ENCODE measurements around the gene SPPL2A.
"Not testable (repeated sequence)": the region's sequence is repeated elsewhere in the genome, so short reads cannot be mapped to it uniquely, and the experiment has no call there.

Gene SPPL2A, protein sequence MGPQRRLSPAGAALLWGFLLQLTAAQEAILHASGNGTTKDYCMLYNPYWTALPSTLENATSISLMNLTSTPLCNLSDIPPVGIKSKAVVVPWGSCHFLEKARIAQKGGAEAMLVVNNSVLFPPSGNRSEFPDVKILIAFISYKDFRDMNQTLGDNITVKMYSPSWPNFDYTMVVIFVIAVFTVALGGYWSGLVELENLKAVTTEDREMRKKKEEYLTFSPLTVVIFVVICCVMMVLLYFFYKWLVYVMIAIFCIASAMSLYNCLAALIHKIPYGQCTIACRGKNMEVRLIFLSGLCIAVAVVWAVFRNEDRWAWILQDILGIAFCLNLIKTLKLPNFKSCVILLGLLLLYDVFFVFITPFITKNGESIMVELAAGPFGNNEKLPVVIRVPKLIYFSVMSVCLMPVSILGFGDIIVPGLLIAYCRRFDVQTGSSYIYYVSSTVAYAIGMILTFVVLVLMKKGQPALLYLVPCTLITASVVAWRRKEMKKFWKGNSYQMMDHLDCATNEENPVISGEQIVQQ

DNA sequence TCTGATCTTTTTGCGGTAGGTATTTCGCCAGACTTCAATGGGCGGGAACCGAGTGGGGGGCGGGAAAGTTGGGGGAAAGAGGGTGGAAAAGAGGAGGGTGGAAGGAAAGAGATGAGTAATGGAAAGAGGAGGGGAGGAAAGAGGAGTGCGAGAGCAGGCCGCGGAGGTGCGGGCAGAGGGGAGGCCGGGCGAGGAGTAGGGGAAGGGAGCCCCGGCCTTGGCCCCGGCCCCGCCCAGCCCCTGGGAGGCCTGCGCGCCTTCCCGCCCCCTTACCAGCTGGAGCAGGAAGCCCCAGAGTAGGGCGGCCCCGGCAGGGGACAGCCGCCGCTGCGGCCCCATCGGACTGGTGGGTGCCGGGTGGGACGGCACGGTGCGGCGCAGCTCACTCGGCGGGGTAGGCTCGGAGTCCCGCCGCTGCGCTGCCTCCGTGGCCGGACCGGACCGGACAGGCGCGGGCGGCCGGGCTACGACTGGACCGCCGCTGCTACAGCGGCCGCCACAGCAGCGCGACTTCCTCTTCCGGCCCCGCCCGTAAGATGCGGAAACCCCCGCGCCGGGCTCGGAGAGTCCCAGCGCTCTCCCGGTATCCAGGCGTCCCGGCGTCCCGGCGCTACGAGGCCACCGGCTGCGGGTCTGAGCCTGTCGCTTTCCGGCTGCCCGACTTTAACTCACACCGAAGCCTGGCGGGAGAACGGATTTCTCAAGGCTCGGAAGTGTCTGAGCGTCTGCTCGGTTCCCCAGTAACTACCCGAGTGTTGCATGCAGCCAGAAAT lies at the start of gene SPPL2A:
TSS of gene SPPL2A (minus strand) at position 512 of the 773 bp plus-strand sequence. CDS start at position 339, 173 bp downstream.
- DNase-seq, result peak; percentile 91

DNA sequence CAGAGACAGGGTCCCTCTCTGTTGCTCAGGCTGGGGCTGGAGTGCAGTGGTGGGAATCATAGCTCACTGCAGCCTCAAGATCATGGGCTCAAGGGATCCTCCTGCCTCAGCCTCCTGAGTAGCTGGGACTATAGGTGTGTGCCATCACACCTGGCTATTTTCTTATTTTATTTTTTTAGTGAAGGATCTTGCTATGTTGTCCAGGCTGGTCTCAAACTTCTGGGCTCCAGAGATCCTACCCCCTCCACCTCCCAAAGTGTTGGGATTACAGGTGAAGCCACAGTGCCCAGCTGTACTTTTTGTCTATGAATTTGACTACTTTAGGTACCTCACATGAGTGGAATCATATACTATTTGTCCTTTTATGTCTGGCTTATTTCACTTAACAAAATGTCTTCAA lies 49.1 kb upstream of the SPPL2A start:
- DNase-seq, result no peak

DNA sequence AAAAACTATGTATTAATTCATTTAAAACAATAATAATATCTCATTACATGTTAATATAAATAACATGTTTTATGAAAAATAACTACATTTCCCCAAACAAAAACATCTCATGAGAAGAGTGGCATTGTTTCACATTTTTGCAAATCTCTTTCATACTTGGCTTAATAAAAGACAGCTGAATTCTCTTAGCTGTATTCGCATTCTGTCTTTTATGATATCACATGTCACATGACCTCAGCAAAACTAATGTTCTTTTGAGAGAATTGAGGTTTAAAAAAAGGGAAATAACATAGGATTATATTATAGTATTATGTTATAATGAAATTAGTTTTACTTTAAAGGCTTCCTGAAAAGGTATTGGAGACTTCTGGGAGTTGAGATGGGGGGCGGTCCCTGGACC lies 48.4 kb upstream of the SPPL2A start:
- peak; percentile 47 for DNase-seq

DNA sequence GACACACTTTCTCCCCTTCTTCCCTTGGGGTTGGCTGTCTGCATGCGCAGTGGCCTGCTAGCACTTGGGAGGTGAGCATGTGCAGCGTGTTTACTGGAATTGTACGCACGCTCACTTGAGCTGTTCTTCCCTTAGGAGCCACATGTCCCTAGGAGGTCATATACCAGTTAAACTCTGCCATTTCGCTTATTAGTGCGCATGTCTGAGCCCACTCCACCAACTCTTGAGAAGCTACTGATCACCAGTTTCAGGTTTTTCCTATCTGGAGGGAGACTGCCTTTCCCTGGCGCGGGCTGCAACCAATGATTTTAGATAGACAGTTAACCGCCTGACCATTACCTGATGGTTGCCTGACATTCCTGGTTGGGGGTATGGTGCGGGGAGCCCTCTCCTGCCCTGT lies 47.6 kb upstream of the SPPL2A start:
- DNase-seq, result no peak

DNA sequence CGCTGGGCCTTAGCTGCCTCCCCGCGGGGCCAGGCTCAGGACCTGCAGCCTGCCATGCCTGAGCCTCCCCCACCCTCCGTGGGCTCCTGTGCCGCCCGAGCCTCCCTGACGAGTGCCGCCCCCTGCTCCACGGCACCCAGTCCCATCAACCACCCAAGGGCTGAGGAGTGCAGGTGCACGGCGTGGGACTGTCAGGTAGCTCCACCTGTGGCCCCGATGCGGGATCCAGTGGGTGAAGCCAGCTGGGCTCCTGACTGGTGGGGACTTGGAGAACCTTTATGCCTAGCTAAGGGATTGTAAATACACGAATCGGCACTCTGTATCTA lies 46.6 kb upstream of the SPPL2A start:
- DNase-seq, result not testable (repeated sequence)

DNA sequence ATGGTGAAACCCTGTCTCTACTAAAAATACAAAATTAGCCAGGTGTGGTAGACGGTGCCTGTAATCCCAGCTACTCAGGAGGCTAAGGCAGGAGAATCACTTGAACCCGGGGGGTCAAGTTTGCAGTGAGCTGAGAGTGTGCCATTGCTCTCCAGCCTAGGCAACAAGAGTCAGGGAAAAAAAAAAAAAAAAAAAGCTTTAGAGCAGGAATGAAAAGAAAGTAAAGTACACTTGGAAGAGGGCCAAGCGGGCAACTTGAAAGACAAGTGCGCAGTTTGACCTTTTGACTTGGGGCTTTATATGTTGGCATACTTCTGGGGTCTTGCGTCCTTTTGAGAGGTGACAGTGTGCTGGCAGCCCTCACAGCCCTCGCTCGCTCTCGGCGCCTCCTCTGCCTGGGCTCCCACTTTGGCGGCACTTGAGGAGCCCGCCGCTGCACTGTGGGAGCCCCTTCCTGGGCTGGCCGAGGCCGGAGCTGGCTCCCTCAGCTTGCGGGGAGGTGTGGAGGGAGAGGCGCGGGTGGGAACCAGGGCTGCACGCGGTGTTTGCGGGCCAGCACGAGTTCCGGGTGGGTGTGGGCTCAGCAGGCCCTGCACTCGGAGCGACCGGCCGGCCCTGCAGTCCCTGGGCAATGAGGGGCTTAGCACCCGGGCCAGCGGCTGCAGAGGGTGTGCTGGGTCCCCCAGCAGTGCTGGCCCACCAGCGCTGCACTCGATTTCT lies 46.1 kb upstream of the SPPL2A start:
- DNase-seq, result not testable (repeated sequence)

DNA sequence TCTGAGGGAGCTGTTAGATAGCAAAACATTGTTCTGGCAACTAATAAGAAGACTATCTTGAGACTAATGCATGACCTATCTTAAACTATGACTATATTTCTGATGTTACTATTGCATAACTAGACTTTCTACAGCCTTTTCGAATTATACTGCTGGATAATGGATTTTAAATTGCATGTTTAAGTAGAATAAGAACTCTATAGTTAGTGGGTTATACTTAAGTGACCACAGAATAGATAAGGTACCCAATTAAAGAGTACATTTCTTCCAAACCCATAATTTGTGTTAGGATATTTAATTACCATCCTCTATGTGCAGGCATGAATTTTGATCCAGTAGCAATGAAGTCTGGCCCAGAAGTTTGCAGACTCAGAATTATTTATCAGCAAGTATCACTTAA lies 44.6 kb upstream of the SPPL2A start:
- no peak for DNase-seq

DNA sequence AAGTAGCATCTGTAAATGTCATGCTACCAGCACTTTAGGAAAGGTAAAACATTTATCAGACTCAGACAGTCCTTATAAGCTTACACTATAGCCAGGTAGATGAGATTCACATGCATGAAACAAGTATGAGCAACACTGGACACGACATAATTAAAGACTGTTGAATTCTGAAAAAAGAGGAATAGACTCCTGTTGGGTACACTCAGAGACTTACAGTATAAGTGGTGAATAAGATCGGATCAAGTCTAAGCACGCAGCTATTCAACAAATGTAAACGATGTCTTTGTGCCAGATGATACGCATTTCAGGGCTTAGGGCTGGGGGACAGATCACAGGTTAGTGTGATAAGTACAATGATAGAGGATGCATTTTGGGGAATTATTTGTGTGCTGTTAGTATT lies 43.2 kb upstream of the SPPL2A start:
- DNase-seq, result no peak

DNA sequence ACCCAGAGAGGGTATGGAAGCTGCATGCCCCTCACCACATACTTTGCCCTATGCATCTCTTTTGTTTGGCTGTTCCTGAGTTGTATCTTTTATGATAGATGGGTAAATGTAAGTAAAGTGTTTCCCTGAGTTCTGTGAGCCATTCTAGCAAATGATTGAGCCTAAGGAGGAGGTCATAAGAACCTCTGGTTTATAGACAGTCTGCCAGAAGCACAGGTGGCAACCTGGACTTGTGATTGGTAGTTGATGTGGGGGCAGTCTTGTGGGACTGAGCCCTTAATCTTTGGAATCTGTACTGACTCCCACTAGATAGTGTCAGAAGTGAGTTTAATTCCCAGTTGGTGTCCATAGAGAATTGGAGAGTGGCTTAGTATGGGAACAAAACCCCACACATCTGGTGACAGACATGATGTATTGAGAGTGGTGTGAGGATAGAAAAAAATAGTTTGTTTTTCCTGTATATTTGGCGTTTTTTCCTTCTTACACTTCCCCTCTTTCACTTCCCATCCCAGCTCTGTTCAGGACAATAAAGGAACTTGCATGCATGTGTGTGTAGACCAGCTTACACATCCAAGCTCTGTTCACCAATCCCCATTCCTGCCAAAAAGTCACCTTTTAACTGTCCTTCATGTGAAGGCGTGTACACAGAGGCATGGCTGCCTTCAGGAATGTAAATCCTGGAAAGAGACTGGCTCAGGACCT lies 38.1 kb upstream of the SPPL2A start:
- DNase-seq, result no peak

DNA sequence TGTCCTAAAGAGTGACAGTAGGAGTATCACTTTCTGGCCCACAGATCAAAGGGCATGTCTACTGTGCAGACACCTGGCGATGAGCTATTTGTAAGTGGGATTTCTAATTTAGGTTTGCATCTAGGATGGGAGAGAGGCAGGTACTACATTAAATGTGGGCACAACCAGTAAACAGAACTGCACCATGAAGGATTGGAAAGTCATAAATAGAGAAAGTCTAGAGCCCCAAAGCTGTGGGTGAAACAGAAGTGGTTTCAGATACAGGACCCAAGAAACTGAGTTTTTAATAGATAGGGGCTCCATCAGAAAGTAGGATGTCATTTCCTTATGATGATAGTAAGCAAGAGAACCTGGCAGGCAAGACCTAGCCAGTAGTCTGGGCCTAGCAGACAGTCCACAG lies 35.2 kb upstream of the SPPL2A start:
- DNase-seq, result no peak

DNA sequence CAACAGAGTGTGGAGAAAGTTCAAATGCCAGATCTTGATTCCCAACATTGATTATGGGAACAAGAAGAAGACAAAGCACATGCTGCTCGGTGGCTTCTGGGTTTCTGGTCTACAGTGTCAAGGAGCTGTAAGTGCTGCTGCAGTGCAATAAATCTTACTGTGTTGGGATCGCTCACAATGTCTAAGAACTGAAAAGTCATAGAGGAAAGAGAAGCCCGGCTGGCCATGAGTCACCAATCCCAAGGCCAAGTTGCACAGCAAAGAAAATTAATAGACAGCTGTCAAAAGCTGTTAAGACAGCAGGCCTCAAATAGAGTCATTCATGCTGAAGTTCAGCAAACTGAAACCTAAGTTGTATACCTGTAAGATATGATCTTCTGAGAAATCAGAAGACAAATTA lies 33.2 kb upstream of the SPPL2A start:
- DNase-seq, result no peak

DNA sequence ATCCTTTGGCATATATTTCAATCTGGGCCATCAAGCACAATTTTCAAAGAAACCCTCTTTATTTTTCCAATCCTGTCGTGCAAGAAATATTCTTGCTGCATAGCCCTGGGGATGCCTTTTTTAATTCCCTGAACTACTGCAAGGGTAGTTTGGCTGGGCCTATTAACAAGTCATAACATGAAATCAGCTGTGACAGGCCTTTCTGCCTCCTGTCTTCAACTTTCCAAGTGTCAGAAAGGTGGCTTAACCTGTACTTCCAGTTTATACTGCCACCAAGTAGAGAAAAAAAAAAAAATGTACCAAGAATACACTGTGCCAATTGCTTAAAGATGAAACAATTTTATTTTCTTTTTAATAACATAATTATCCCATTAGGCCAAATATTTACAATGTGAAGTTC lies 32.4 kb upstream of the SPPL2A start:
- DNase-seq, result peak; percentile 43

DNA sequence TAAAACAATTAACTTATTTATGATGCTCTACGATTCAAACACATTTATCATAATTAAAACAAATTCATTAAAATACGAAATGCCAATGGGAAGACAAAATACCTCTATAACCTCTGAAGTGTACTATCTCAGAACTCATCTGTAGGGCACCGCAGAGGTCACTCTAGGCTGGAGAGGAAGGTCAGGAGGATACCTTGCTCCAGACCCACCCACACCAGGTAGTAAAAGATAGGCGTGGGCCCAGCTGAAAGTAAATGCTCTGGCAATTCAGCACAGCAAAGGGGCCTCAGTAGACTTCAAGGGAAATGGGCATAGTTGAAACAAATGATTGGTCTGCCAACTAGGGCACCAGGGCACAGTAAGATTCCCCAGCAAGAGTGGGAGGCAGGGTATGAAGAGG lies 26.0 kb upstream of the SPPL2A start:
- no peak for DNase-seq

DNA sequence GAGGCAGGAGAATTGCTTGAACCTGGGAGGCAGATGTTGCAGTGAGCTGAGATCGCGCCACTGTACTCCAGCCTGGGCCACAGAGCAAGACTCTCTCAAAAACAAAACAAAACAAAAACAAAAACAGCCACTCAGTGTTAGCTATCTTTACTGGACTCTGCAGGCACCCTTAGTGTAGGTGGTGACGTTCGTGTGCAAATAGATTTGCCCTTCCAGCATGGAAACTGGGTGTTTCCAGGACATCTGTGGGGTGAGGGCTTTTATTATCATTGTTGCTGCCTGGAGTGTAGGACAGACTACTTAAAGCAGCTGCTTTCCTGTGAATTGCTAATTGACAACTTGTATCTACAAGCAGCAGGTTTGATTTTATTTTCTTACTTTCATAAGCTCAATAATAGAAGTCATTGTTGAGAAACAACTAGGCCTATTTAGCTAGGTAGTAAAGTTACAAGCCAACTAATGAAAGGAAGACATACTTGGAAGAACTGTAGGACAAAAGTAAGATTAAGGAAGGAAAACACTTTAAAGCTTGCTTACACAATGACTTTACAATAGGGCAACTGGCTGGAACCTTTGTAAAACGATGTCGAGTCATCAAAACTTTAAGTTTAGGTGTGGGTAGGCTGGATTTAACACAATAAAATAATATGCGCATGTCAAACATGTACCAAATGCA lies 25.4 kb upstream of the SPPL2A start:
- no peak for DNase-seq

DNA sequence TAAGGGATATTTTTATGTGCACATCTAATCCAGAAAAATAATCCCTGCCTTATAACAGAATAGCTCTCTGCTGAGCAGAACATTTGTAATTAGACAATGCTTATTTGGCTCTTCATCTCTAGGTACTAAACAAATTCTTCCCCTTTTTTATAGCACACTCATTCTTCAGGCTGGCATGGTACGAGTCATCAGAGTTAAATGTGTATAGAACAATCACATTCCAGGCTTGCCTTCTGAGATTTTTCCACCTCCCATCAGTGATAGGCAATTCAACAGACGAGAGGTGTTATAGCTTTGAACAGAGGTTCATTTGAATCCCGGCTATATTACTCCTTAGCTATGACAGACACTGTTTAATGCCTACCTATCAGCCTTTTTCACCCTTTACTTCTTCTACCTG lies 21.4 kb upstream of the SPPL2A start:
- no peak for DNase-seq

DNA sequence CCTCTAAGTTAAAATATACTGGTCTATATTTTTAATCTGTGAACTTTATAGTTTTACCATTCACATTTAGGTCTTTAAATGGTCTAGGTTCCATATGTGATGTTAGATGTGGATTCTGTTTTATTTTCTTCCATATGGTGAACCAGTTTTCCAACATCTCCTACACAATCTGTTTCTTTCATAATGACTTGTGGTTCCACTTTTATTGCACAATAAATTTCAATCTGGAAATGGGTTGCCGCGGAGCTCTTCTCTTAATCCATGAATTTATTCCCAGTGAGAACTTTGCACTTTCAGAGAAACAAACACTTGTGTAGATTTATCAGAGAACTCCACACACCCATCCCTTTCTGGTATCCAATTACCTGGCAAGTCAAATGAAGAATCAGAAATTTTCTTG lies 20.9 kb upstream of the SPPL2A start:
- no peak for DNase-seq

DNA sequence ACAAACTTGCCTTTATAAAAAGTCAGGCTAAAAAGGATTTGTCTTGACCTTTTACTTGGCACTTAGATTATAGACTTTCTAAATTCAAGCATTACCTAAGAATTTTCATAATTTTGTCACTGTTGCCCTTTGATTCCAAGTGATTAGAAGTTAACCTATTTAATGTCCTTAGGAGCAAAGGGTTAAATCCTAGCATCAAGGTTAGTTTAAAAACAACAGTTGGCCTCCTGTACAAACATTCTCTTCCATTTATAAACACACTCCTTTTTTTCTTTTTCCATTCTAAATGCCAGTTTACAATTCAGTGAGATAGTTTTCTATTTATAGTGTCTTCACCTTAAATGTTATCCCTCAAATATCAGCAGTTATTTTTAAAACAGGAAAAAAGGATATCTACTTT lies 18.4 kb upstream of the SPPL2A start:
- DNase-seq, result no peak

DNA sequence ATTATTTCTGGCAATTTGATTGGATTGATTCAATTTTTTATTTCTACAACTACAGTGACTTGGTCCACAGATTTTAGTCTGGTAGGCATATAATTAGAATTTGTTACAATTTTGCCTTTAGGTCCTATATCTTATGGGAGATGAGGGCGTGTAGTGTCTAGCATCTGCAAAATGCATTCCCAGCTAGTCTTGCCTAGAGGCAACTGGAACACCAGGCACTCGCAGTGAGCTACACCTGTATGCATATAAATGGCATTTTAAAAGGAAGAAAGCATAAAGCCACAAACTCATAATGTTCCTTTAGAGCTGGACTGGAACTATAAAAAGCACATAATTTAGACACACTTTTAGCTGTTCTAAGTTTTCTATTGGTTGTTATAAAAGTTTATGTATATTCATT lies 17.9 kb upstream of the SPPL2A start:
- no peak for DNase-seq

DNA sequence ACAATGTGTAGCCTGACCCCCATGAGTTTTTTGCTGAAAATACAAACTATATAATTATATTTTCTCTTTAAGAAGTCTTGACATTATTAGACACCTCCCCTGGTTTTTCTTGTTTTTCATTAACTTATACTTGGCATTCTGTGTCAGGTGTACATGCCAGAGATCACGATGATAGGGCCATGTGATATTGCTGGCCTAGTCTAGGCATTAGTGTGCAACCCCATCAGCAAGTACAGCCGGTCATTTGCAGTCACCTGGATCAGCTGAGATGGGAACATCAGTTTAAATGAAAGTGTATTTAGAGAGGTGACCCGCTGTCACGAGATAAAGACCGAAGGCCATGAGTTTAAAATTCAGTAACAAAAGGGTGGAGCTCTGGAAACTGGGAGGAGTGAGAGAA lies 12.6 kb upstream of the SPPL2A start:
- DNase-seq, result no peak

DNA sequence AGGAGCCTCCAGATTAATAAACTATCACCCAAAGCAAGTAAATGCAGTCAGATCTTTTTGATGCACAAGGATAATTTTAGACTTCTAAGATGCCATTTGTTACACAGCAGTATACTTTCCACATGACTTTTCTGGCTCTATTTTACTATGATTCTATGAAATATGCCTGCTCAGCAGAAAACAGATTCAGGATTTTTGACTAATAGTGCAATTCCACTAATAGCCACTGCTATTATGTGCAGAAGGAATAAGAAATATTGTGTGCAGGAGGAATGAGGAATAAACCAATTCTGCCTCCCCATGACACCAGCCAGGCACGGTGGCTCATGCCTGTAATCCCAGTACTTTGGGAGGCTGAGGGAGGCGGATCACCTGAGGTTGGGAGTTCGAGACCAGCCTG lies 11.5 kb upstream of the SPPL2A start:
- no peak for DNase-seq

DNA sequence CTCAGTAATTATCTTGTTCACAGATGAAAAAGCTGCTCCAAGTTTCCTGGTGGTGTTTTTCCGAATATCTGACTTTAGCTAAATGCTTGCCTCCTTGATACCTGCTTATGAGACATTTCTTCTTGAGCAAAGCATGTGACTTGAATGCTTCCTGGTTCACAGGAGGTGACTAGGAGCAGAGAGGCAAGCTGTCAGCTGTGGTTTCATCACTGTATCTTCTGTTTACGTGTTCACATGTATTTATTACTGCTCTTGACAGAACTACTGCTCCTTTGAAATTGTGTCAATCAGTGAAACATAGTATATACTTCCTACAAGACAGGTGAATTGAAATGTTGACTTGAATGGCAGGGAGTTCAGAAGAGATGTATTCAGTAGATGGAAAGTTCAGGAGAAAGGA lies 8.9 kb upstream of the SPPL2A start:
- no peak for DNase-seq

DNA sequence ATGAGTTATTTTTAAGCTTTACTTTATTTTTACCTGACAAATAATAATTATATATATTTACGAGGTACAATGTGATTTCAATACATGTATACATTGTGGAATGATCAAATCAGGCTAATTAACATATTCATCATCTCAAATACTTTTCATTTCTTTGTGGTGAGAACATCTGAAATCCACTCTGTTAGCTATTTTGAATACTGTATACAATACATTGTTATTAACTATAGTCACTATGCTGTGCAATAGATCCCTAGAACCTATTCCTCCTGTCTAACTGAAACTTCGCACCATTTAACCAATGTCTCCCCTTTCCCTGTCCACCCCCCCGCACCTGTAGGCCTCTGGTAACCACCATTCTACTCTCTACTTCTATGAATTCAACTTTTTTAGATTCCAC lies 7.9 kb upstream of the SPPL2A start:
- no peak for DNase-seq
